Measurements from ENCODE around the gene RNU1-4. TPM values are rescaled to one million over a fixed set of nuclear protein-coding genes. Genes with fewer than 3 reads are reported as not detected.
A peak's percentile ranks its signal among the peaks of the same experiment; 100 is the strongest.
"Not testable (repeated sequence)": the region's sequence is repeated elsewhere in the genome, so short reads cannot be mapped to it uniquely, and the experiment has no call there.

The RNU1-4 gene
- total and polyA plus RNA-seq, 2 donors (not counting 3 experiments of a cell fraction or from before 2014, with no cell fraction given), result 206 to 1,319 TPM

- DNase-seq (ENCODE audit: low read depth, low spot score); H3K79me2 ChIP-seq (ENCODE audit: control insufficient read depth, insufficient read depth, low read length); POLR2A ChIA-PET; H3K27me3 ChIP-seq (ENCODE audit: control insufficient read depth in 2 of 2, insufficient read depth in 2 of 2, low read length in 2 of 2); H3K4me1 ChIP-seq (ENCODE audit: control insufficient read depth, extremely low read depth, insufficient read depth, low read length); H3K27ac ChIP-seq (ENCODE audit: insufficient read depth, low read depth, low read length); H2AFZ ChIP-seq (ENCODE audit: low read depth, low read length); BruUV-seq (replicated peaks); intact Hi-C loops (cut with micrococcal nuclease); H3K9ac ChIP-seq (replicated peaks; ENCODE audit: extremely low read depth, insufficient read depth, low read length); H3K9me1 ChIP-seq (replicated peaks; ENCODE audit: control insufficient read depth, extremely low read depth, insufficient read depth, low read length); H3K4me3 ChIP-seq (replicated peaks in 1 of 3; ENCODE audit: insufficient read depth in 1 of 3, low read depth in 1 of 3, low read length in 3 of 3); H3K4me2 ChIP-seq (ENCODE audit: insufficient read depth, low read length); dilution Hi-C loops (cut with MboI; ENCODE audit: extremely low pct_ligation_motif_present, low sequenced_read_pairs); H4K20me1 ChIP-seq (replicated peaks; ENCODE audit: control insufficient read depth, extremely low read depth, insufficient read depth, low read length); H3K36me3 ChIP-seq (ENCODE audit: control insufficient read depth in 2 of 2, extremely low read depth in 1 of 2, insufficient read depth in 2 of 2, low read length in 2 of 2); H3K9me3 ChIP-seq (replicated peaks; ENCODE audit: control insufficient read depth, insufficient read depth, low read length): not testable (repeated sequence)
- CTCF ChIA-PET, result interaction anchor here (0.6 to 3.9 kb wide), 14 partner anchors 8 to 238 kb away, joined by 3 to 51 read pairs (median 4); no protein-coding TSS in a partner anchor
- peak; percentile 99 for FAIRE-seq
- TF ChIP-seq, protein P1, sequence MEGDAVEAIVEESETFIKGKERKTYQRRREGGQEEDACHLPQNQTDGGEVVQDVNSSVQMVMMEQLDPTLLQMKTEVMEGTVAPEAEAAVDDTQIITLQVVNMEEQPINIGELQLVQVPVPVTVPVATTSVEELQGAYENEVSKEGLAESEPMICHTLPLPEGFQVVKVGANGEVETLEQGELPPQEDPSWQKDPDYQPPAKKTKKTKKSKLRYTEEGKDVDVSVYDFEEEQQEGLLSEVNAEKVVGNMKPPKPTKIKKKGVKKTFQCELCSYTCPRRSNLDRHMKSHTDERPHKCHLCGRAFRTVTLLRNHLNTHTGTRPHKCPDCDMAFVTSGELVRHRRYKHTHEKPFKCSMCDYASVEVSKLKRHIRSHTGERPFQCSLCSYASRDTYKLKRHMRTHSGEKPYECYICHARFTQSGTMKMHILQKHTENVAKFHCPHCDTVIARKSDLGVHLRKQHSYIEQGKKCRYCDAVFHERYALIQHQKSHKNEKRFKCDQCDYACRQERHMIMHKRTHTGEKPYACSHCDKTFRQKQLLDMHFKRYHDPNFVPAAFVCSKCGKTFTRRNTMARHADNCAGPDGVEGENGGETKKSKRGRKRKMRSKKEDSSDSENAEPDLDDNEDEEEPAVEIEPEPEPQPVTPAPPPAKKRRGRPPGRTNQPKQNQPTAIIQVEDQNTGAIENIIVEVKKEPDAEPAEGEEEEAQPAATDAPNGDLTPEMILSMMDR (IDR thresholded peaks at IDR 0.05; ENCODE audit: extremely low read depth in 1 of 2, insufficient read depth in 1 of 2, low read depth in 1 of 2, low read length in 2 of 2), result peak in 1 of 2 donors; percentile 59
Measured at GRCh38 chr1:16709659-16710087, 30.6 kb upstream of the RNU1-4 start.

DNA sequence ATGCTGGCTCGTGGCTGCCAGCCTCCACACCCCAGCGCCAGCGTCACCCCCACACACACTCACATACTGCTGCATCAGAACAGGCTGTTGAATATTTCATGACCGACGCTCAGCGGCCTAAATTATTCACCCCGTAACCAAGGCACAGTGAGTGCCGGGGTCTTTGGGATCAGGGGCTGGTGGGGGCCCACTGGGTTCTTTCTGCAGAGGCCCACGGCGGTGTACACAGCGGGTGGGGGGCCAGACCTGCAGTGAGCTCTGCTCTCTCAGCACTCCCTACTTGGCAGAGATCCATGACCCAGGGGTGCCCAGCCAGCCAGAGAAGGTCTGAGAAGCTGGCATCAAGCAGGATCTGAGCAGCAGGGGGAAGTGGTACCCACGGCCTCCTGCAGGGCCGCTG lies 29.7 kb upstream of the RNU1-4 start:
- DNase-seq (ENCODE audit: low read depth, low spot score); H3K4me2 ChIP-seq (ENCODE audit: insufficient read depth, low read length); H3K27me3 ChIP-seq (ENCODE audit: control insufficient read depth in 2 of 2, insufficient read depth in 2 of 2, low read length in 2 of 2); dilution Hi-C loops (cut with MboI; ENCODE audit: extremely low pct_ligation_motif_present, low sequenced_read_pairs); H3K4me3 ChIP-seq (replicated peaks in 1 of 3; ENCODE audit: insufficient read depth in 1 of 3, low read depth in 1 of 3, low read length in 3 of 3); BruUV-seq (replicated peaks); intact Hi-C loops (cut with micrococcal nuclease); H3K4me1 ChIP-seq (ENCODE audit: control insufficient read depth, extremely low read depth, insufficient read depth, low read length); H3K9me1 ChIP-seq (replicated peaks; ENCODE audit: control insufficient read depth, extremely low read depth, insufficient read depth, low read length); POLR2A ChIA-PET; H4K20me1 ChIP-seq (replicated peaks; ENCODE audit: control insufficient read depth, extremely low read depth, insufficient read depth, low read length); H3K9ac ChIP-seq (replicated peaks; ENCODE audit: extremely low read depth, insufficient read depth, low read length); H3K79me2 ChIP-seq (ENCODE audit: control insufficient read depth, insufficient read depth, low read length); FAIRE-seq; H3K27ac ChIP-seq (ENCODE audit: insufficient read depth, low read depth, low read length); H2AFZ ChIP-seq (ENCODE audit: low read depth, low read length); H3K9me3 ChIP-seq (replicated peaks; ENCODE audit: control insufficient read depth, insufficient read depth, low read length); H3K36me3 ChIP-seq (ENCODE audit: control insufficient read depth in 2 of 2, extremely low read depth in 1 of 2, insufficient read depth in 2 of 2, low read length in 2 of 2): not testable (repeated sequence)
- CTCF ChIA-PET, result interaction anchor here (0.6 to 3.3 kb wide), 4 partner anchors 10 to 824 kb away, joined by 5 to 20 read pairs (median 8); no protein-coding TSS in a partner anchor

DNA sequence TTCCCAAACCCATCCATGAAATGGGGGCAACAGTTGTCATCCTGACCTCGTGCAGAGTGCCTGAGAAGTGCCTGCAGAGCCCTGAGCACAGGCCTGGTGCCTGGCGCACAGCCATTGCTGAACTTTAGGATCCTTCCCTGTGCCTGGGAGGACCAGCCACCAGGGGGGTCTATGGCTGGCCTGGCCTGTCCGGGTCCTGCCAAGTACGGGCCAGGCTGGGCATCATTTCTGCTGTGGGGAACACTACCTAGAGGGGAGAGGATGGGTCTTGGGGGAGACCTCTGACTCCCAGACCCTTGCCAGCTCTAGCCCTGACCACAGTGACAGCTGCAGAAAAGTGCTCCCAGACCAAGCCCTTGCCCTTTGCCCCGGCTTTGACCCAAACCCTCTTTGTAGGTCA lies 28.2 kb upstream of the RNU1-4 start:
- H3K4me1 ChIP-seq (ENCODE audit: control insufficient read depth, extremely low read depth, insufficient read depth, low read length); H3K27ac ChIP-seq (ENCODE audit: insufficient read depth, low read depth, low read length); H3K27me3 ChIP-seq (ENCODE audit: control insufficient read depth in 2 of 2, insufficient read depth in 2 of 2, low read length in 2 of 2); DNase-seq (ENCODE audit: low read depth, low spot score); H3K79me2 ChIP-seq (ENCODE audit: control insufficient read depth, insufficient read depth, low read length); CTCF ChIA-PET; H3K9me1 ChIP-seq (replicated peaks; ENCODE audit: control insufficient read depth, extremely low read depth, insufficient read depth, low read length); BruUV-seq (replicated peaks); H3K36me3 ChIP-seq (ENCODE audit: control insufficient read depth in 2 of 2, extremely low read depth in 1 of 2, insufficient read depth in 2 of 2, low read length in 2 of 2); intact Hi-C loops (cut with micrococcal nuclease); POLR2A ChIA-PET; H3K4me3 ChIP-seq (replicated peaks in 1 of 3; ENCODE audit: insufficient read depth in 1 of 3, low read depth in 1 of 3, low read length in 3 of 3); H2AFZ ChIP-seq (ENCODE audit: low read depth, low read length); H3K9ac ChIP-seq (replicated peaks; ENCODE audit: extremely low read depth, insufficient read depth, low read length); H3K9me3 ChIP-seq (replicated peaks; ENCODE audit: control insufficient read depth, insufficient read depth, low read length); dilution Hi-C loops (cut with MboI; ENCODE audit: extremely low pct_ligation_motif_present, low sequenced_read_pairs); H4K20me1 ChIP-seq (replicated peaks; ENCODE audit: control insufficient read depth, extremely low read depth, insufficient read depth, low read length); H3K4me2 ChIP-seq (ENCODE audit: insufficient read depth, low read length): not testable (repeated sequence)
- peak; percentile 18 for FAIRE-seq

DNA sequence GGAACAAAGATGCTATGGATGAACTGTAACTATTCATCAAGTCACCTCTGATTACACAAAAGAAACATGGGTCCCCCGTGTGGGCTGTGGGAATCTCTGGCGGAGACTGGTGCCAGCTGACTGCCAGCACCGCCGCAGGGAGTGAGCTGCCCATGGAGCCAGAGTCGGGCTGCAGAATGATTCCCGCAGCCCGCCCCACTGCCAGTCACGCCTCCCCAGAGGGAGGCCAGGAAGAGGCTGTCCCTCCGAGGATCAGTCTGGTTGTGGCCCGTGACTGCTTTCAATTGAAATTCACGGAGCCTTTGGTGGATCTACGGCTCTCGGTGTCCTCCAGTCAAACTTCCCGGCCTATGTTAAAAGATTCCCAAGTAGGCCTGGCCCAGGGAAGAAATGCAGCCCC lies 27.7 kb upstream of the RNU1-4 start:
- H4K20me1 ChIP-seq (replicated peaks; ENCODE audit: control insufficient read depth, extremely low read depth, insufficient read depth, low read length); DNase-seq (ENCODE audit: low read depth, low spot score); H3K27ac ChIP-seq (ENCODE audit: insufficient read depth, low read depth, low read length); H3K4me2 ChIP-seq (ENCODE audit: insufficient read depth, low read length); H3K79me2 ChIP-seq (ENCODE audit: control insufficient read depth, insufficient read depth, low read length); H3K36me3 ChIP-seq (ENCODE audit: control insufficient read depth in 2 of 2, extremely low read depth in 1 of 2, insufficient read depth in 2 of 2, low read length in 2 of 2); H3K4me1 ChIP-seq (ENCODE audit: control insufficient read depth, extremely low read depth, insufficient read depth, low read length); dilution Hi-C loops (cut with MboI; ENCODE audit: extremely low pct_ligation_motif_present, low sequenced_read_pairs); POLR2A ChIA-PET; H2AFZ ChIP-seq (ENCODE audit: low read depth, low read length); H3K9ac ChIP-seq (replicated peaks; ENCODE audit: extremely low read depth, insufficient read depth, low read length); H3K9me3 ChIP-seq (replicated peaks; ENCODE audit: control insufficient read depth, insufficient read depth, low read length); CTCF ChIA-PET; H3K27me3 ChIP-seq (ENCODE audit: control insufficient read depth in 2 of 2, insufficient read depth in 2 of 2, low read length in 2 of 2); FAIRE-seq; H3K9me1 ChIP-seq (replicated peaks; ENCODE audit: control insufficient read depth, extremely low read depth, insufficient read depth, low read length); intact Hi-C loops (cut with micrococcal nuclease); BruUV-seq (replicated peaks); H3K4me3 ChIP-seq (replicated peaks in 1 of 3; ENCODE audit: insufficient read depth in 1 of 3, low read depth in 1 of 3, low read length in 3 of 3): not testable (repeated sequence)
